GM12892 (cell line): Measurements from ENCODE around the gene FILIP1.

Experiments
- DNase-seq: peaks from one replicate; pipeline ENCODE4 v3.0.0; 2011; ENCODE audit not compliant: insufficient read length
- FAIRE-seq: peaks from 2 replicates; lab custom pipeline; 2011; peaks lifted over from hg19 to GRCh38; lab: Jason Lieb, UNC
- POLR2A ChIP-seq: IDR thresholded peaks from 2 replicates; pipeline ENCODE4 v1.6.1; 2011; ENCODE audit warnings: low read depth, low read length, control low read depth
- POLR2AphosphoS5 ChIP-seq: IDR thresholded peaks from 2 replicates; pipeline ENCODE4 v1.6.1; 2011; ENCODE audit warnings: low read depth, low read length, control low read depth
- TAF1 ChIP-seq: IDR thresholded peaks from 2 replicates; pipeline ENCODE4 v1.6.1; 2011; ENCODE audit warnings: low read depth, mild to moderate bottlenecking, control low read depth, low read length, borderline replicate concordance

Gene FILIP1

GRCh38 chr6:75302280-75302679 lies 191.3 kb downstream of the FILIP1 start:
- TF ChIP-seq POLR2A (no peak), POLR2AphosphoS5 (no peak), TAF1 (no peak)
- no peak for DNase-seq
- FAIRE-seq, result no peak

DNA sequence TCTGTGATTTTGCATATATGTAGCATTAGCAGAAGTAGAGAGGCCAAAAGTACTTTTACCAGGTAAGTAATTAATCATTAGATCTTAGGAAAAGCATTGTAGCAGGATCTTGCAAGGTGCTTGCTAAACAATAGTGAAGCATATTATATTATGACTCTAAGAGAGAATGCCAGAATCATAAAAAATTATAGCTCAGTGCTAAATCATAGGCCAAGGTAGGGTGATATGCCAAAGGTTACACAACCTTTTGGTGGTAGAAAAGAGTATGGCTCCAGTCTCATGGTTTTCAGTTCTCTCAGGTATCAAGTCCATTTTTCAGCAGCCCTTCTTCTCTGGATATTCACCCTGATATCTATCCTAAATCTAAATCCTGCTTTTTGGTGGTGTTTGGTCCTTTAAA lies 192.1 kb downstream of the FILIP1 start:
- DNase-seq (no peak), FAIRE-seq (no peak)
- TF ChIP-seq POLR2A (no peak), POLR2AphosphoS5 (no peak), TAF1 (no peak)

- no peak for TF ChIP-seq TAF1
- TF ChIP-seq POLR2AphosphoS5, result no peak
- TF ChIP-seq POLR2A, result no peak
- DNase-seq (no peak), FAIRE-seq (no peak)
These were observed 192.5 kb downstream of the FILIP1 start for GRCh38 chr6:75301088-75301487.

DNA sequence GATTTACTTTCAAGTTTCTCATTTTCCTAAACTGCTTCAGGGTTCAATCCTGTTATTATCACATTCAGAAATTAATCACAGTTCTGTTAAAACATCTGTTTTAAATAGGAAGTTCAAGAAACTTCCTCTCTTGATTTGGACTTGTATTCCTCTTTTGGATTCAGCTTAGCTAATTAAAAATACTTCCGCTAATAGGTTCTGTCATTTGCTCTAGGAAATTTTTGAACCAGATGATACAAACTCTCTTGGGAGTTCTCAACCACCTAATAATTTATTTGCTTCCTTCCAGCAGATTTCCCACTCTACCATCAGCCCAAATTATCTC lies 193.1 kb downstream of the FILIP1 start:
- FAIRE-seq (no peak), DNase-seq (no peak)
- TF ChIP-seq POLR2AphosphoS5, result no peak
- no peak for TF ChIP-seq TAF1
- no peak for TF ChIP-seq POLR2A

DNA sequence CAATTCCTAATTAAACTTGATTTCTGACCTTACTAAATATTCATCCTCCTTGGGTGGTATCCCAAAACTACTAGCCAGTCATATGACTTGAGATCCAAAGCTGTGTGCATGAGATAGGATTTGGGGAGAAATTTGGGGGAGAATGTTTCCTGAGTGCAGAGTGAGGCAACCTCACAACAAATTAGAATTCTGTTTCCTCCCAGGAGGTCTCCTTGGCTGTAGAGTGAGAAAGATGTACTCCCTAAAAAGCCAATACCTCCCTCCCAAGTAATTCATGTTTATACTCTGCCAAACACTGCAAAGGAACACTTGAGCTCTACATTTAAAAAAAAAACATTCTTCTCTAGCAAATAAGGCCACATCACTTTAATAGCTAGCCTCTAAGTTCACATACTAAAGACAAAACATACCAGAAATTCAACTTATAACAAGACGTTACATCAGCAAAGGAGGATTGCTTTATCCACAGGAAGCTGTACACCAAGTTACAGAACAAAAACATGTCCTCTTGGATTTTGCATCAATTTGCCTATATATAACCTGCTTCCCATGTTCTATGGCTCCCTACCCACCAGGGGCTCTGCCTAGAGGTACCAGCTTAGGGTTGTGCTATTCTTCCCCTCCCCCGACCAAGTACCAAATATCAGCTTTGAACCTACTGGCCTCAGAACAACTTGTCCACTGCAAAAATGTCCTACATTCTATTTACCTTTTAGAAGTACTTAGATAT lies 193.6 kb downstream of the FILIP1 start:
- DNase-seq, result no peak
- TF ChIP-seq POLR2A (no peak), TAF1 (no peak), POLR2AphosphoS5 (no peak)
- no peak for FAIRE-seq

- TF ChIP-seq POLR2A (no peak), TAF1 (no peak), POLR2AphosphoS5 (no peak)
- DNase-seq, result no peak
- FAIRE-seq, result peak; percentile 24
These were observed 196.5 kb downstream of the FILIP1 start for GRCh38 chr6:75296811-75297779.

DNA sequence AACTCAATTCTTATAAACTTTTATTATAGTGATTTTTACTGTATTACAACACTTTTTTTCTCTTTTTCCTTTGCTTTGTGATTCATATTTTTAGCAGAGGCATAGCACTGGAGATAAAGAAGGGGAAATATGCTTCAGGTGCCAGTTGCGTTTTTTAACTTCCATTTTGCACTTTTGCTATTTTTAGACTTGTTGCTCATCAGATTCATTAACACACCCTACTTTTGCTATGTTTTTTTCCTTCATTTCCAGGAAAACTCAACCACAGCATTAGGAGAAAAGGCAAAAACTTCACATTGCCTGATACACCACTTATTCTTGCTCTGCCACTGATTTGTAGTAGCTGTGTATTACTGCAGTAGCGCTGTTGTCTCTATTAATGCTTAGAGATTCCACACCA lies 201.0 kb downstream of the FILIP1 start:
- FAIRE-seq (no peak), DNase-seq (no peak)
- TF ChIP-seq POLR2AphosphoS5 (no peak), TAF1 (no peak), POLR2A (no peak)

DNA sequence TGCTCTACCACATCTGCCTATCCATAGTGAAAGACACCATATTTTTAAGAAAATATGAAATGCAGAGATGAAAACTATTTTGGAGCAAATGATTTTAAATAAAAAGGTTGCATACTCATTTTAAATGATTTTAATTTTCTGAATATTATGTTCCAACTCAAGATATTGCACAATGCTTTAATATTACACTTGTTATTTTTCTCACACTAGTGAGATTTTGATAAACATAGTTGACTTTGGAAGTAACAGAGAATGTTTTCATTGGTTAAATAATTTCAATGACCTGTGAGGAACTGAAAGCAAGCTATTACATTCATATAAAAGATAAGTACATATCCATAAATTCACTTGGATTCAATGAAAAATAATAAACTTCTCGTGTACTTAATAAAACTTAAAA lies 201.9 kb downstream of the FILIP1 start:
- no peak for FAIRE-seq
- DNase-seq, result no peak
- TF ChIP-seq POLR2A, result no peak
- TF ChIP-seq POLR2AphosphoS5, result no peak
- TF ChIP-seq TAF1, result no peak

GRCh38 chr6:75291331-75291730 lies 202.3 kb downstream of the FILIP1 start:
- DNase-seq, result no peak
- FAIRE-seq, result no peak
- TF ChIP-seq POLR2A (no peak), POLR2AphosphoS5 (no peak), TAF1 (no peak)

DNA sequence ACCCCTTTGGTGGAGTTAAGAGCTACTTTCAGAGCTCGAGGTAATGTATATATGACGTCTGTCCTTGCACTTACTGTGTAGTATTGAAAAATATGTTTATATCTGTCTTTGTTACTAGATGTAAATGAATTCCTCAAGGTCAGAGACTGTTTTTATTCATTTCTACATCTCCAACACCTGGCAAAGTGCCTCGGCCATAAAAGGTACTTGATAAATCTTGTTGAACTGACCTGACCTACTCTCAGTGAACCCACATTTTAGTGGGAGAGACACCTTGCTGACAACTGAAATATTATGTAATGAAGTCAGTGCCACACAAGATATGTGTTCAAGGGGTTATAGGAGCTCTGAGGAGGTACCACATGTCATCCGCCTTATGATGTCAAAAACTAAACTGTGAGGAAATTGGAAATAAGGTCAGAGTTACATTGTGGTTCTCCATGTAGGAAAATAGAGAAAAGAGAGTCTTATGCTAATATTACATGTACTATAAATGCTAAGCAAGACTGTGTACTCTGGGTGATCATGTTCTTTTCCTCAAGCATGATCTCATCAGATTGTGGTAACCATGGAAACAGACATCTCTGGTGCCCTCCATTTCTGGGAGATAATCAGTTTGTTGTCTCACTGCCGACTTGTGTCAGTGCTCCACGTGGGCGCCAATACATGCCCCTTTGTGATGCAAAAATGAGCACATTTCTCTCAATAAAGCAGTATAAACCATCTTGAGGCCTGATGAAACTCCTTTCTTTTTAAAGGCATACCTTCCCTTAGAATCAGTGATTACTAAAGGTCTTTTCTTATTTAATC lies 203.3 kb downstream of the FILIP1 start:
- TF ChIP-seq POLR2A, result no peak
- TF ChIP-seq TAF1, result no peak
- no peak for TF ChIP-seq POLR2AphosphoS5
- FAIRE-seq, result no peak
- DNase-seq, result no peak

DNA sequence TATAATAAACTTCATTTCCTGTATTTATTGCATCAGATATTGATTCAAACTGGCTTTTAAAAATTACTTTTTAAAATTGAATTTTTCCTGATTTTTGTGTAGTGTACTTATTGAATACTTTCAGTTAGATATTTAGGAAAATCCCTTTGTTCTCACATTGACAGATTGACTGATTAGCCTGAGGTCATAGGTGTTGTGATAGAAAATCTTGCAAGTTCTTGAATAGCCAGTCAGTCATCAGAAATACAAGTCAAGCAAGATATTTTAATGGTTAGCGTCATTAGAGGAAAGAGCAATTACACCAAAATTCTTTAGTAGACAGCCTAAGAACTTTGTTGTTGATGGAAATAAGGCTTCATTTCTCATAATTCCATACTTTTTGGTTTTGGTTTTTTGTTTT lies 205.6 kb downstream of the FILIP1 start:
- no peak for TF ChIP-seq TAF1
- TF ChIP-seq POLR2AphosphoS5, result no peak
- TF ChIP-seq POLR2A, result no peak
- DNase-seq, result no peak
- no peak for FAIRE-seq
